SU-DHL-6 (cell line): ENCODE measurements around the gene CAPN13.

Experiments used
- H2AFZ ChIP-seq: fragments of 200-600 bp; sonication (generic); 2 replicates; pipeline ENCODE4 v1.6.1; 2014; ENCODE audit warnings: low read depth, mild to moderate bottlenecking, moderate library complexity, mixed read lengths, antibody characterized with exemption, low read length; ENCODE audit not compliant: severe bottlenecking
- H3F3A ChIP-seq: fragments of 200-600 bp; shearing (Covaris generic); 2 replicates; pipeline ENCODE4 v1.6.0; 2016; ENCODE audit warnings: antibody characterized with exemption, mild to moderate bottlenecking; ENCODE audit not compliant: insufficient read depth
- H3K27ac ChIP-seq: fragments of 200-600 bp; sonication (generic); 2 replicates; pipeline ENCODE4 v1.5.1; 2016; ENCODE audit warnings: low read depth, mild to moderate bottlenecking, low read length, moderate library complexity, mixed read lengths
- H3K27me3 ChIP-seq: fragments of 200-600 bp; sonication (generic), shearing (Covaris generic); 2 replicates; pipeline ENCODE4 v1.6.0; 2014; ENCODE audit warnings: mild to moderate bottlenecking, low read length
- H3K36me3 ChIP-seq: fragments of 200-600 bp; sonication (generic); 2 replicates; pipeline ENCODE4 v1.6.1; 2014; ENCODE audit warnings: mild to moderate bottlenecking, low read length, mixed read lengths
- H3K4me2 ChIP-seq: fragments of 300-600, 200-600 bp; shearing (Covaris generic), sonication (generic); 2 replicates; pipeline ENCODE4 v1.6.0; 2014; ENCODE audit warnings: low read length, low read depth, mild to moderate bottlenecking; ENCODE audit not compliant: poor library complexity, severe bottlenecking
- H3K4me3 ChIP-seq: fragments of 200-600 bp; sonication (generic); 2 replicates; pipeline ENCODE4 v1.5.1; 2014; ENCODE audit warnings: antibody characterized with exemption, low read length, mild to moderate bottlenecking, mixed read lengths; ENCODE audit not compliant: insufficient read depth, poor library complexity, severe bottlenecking
- H3K79me2 ChIP-seq: fragments of 200-600 bp; sonication (generic); 2 replicates; pipeline ENCODE4 v1.6.1; 2014; ENCODE audit warnings: mild to moderate bottlenecking, low read length, moderate library complexity; ENCODE audit not compliant: insufficient read depth
- H3K9ac ChIP-seq: fragments of 200-600 bp; sonication (generic); 2 replicates; pipeline ENCODE4 v1.7.0; 2014; ENCODE audit warnings: mild to moderate bottlenecking, low read length
- H3K9me2 ChIP-seq: fragments of 200-600 bp; sonication (generic); replicated peaks from 2 replicates; pipeline ENCODE4 v1.6.1; 2014; ENCODE audit warnings: low read length; ENCODE audit not compliant: insufficient read depth
- H3K9me3 ChIP-seq: fragments of 200-600 bp; sonication (generic); 2 replicates; pipeline ENCODE4 v1.6.1; 2014; ENCODE audit warnings: low read length, mixed read lengths; ENCODE audit not compliant: insufficient read depth
- H4K20me1 ChIP-seq: fragments of 200-600 bp; sonication (generic); 2 replicates; pipeline ENCODE4 v1.6.1; 2014; ENCODE audit warnings: low read depth, mild to moderate bottlenecking, antibody characterized with exemption, low read length, moderate library complexity, mixed read lengths
- CTCF ChIP-seq: fragments of 200-600 bp; sonication (generic); IDR thresholded peaks from one replicate; pipeline ENCODE4 v1.5.1; 2017; ENCODE audit warnings: antibody characterized with exemption, mild to moderate bottlenecking, low read length, moderate library complexity; ENCODE audit not compliant: insufficient read depth, poor library complexity, severe bottlenecking
- EZH2phosphoT487 ChIP-seq: fragments of 200-600 bp; sonication (generic), shearing (Covaris generic); conservative IDR thresholded peaks from 2 replicates; pipeline ENCODE4 v1.6.1; 2018; ENCODE audit warnings: mild to moderate bottlenecking, antibody characterized with exemption, low read length, moderate library complexity, mixed read lengths

The CAPN13 gene

GRCh38 chr2:30821960-30822359 is 14.7 kb upstream of the CAPN13 start:
- TF ChIP-seq EZH2phosphoT487 (no peak), CTCF (no peak)
- H3K27ac ChIP-seq = no peak overlapping the region

GRCh38 chr2:30820381-30821055 is 13.3 kb upstream of the CAPN13 start:
- Histone ChIP-seq H3K79me2 (no peaks in the 10 kb centered on the region), H3K4me3 (no peak overlapping the region), H3K9me2 (no peaks in the 10 kb centered on the region), H4K20me1 (no peaks in the 10 kb centered on the region), H2AFZ (no peak overlapping the region), H3F3A (no peaks in the 10 kb centered on the region), H3K4me2 (no peak overlapping the region), H3K9me3 (no peaks in the 10 kb centered on the region), H3K27me3 (no peaks in the 10 kb centered on the region), H3K27ac (no peak overlapping the region), H3K9ac (no peak overlapping the region), H3K36me3 (no peaks in the 10 kb centered on the region)
- no peak for TF ChIP-seq EZH2phosphoT487
- no peak for TF ChIP-seq CTCF

More at GRCh38 chr2:30821960-30822359, 14.7 kb upstream of the CAPN13 start:
- no peaks in the 10 kb centered on the region for H3K27me3 ChIP-seq
- no peaks in the 10 kb centered on the region for H3K36me3 ChIP-seq
- H3K4me2 ChIP-seq = no peak overlapping the region
- no peak overlapping the region for H3K4me3 ChIP-seq
- H3F3A ChIP-seq = no peaks in the 10 kb centered on the region
- H3K9ac ChIP-seq = no peak overlapping the region
- H3K79me2 ChIP-seq = no peaks in the 10 kb centered on the region
- no peaks in the 10 kb centered on the region for H3K9me2 ChIP-seq
- no peaks in the 10 kb centered on the region for H4K20me1 ChIP-seq
- no peaks in the 10 kb centered on the region for H3K9me3 ChIP-seq
- H2AFZ ChIP-seq = no peak overlapping the region

GRCh38 chr2:30809938-30810337 is 2.7 kb upstream of the CAPN13 start:
- H2AFZ ChIP-seq = no peak overlapping the region

More at GRCh38 chr2:30809938-30810337, 2.7 kb upstream of the CAPN13 start:
- Histone ChIP-seq H3K9me2 (no peaks in the 10 kb centered on the region), H3K4me2 (no peak overlapping the region), H3F3A (no peaks in the 10 kb centered on the region), H3K4me3 (no peak overlapping the region), H3K27ac (no peak overlapping the region), H3K27me3 (no peaks in the 10 kb centered on the region), H3K79me2 (no peaks in the 10 kb centered on the region), H3K9ac (no peak overlapping the region), H3K9me3 (no peaks in the 10 kb centered on the region), H3K36me3 (no peaks in the 10 kb centered on the region), H4K20me1 (no peaks in the 10 kb centered on the region)
- TF ChIP-seq EZH2phosphoT487 (no peak), CTCF (no peak)
